SKM-1 (cell line): ENCODE data around the gene FAM217A.
"Not testable (repeated sequence)": the region's sequence is repeated elsewhere in the genome, so short reads cannot be mapped to it uniquely, and the experiment has no call there.

Experiments
- DNase-seq: peaks from one replicate; lab custom pipeline; 2025; ENCODE audit not compliant: unreplicated experiment; lab: John Stamatoyannopoulos, UW

The FAM217A gene, protein sequence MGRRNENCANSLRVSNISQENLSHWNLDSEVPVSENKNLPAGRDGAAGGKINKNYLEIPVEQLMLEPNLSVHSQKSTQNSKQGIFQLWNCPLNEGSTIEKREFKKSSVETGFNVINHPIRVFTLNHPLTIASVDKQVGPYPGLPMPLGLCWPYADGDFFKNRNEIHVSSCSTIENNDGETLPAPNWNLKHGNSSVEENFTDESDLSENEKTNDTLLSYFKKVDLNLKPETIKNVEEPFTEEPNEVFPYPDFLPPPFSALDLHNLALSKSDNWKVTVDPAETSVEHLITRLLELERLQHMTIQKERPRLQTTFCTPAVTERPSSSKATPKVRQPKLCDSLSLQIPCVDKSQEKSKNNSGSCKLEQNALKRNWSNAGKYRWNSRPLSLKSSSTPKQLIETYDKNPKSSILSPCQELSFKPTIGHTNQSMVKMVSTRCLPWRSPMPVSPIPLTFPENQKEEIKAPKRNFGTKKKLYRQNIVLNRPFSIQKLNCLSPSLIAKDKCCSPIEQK

GRCh38 chr6:4078691-4079471, at the start of gene FAM217A:
Gene FAM217A, minus strand, starts transcription at chr6:4079137. Its CDS starts 1,723 bp downstream, at chr6:4077414.
- no peak for DNase-seq

- DNase-seq, result no peak
Measured at GRCh38 chr6:4128072-4128471, 49.1 kb upstream of the FAM217A start.

DNA sequence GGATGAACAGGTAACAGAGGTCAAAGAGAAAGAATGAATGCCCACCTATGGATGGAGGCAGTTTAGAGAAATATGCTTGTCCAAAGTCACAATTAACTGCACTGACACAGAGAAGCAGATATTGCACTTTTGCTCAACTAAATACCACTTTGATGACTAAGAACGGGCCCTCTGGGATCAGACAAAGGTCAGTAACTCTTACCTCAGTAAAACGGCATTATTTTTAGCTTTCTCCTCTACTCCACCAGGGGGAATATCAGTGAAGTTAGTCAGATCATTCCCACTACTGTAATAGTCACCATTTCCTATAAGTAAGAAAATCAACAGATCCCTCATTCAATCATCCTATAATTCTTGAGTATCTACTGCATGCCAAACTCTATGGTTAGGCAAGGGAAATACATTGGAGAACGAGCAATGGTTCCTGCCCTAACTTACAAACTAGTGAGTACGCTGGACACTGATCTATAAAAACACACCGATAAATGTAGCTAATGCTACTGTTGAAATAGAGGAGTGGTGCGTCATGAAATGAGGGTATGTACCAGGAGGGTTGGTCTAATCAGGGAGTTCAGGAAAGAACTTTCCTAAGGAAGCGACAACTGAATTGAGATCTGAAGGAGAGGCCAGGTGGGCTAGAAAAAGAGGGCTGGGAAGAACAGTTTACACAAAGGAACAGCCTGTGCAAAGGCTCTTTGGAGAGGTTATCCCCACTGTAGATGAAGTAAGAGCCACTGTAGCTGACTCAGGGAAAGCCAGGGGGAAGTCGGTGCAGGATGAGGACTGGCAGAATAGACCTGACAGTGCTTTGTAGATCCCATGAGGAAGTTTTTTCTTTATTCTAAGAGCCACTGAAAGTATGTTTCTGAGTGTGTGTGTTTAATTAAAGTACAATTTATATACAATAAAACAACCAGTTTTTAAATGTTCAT, 47.3 kb upstream of the FAM217A start:
- DNase-seq, result no peak

GRCh38 chr6:4125500-4125899, 46.6 kb upstream of the FAM217A start:
- DNase-seq, result no peak

DNA sequence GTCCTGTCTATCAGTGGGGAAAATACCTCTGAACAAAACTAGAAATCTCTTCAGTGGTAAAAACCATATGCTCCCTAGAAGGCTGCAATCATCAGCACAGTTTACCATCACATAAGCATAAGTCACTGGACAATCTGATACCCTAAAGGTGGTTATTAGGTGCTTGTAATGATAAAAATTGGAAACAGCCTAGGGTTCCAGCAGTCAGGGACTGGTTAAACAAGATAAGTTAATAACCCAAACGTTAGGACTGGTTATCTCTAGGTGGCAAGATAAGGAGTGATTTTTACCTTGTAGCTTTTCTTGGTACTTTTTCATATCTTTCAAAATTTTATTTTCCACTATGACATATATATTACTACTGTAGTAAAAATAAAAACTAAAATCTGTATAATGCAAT, 45.4 kb upstream of the FAM217A start:
- no peak for DNase-seq

GRCh38 chr6:4115741-4116140, 36.8 kb upstream of the FAM217A start:
- no peak for DNase-seq

- DNase-seq, result no peak
Measured at GRCh38 chr6:4114123-4114522, 35.2 kb upstream of the FAM217A start.

DNA sequence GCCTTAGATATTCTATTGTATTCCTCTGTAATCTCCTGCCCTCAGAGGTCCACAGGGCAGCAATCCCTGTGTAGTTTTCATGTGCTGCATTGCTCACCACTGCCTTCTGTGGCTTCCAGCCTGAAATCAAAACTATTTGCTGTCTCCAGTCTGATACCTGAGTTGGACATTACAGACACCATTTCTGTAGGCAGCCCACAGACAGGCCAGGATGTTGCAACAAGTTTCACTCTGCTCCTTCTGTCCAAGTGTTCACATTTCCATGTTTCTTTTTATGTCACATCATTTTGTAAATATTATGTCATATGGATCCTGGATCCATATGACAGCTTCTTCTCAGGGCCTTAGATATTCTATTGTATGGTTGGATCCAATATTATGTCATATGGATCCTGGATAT, 34.7 kb upstream of the FAM217A start:
- no peak for DNase-seq

DNA sequence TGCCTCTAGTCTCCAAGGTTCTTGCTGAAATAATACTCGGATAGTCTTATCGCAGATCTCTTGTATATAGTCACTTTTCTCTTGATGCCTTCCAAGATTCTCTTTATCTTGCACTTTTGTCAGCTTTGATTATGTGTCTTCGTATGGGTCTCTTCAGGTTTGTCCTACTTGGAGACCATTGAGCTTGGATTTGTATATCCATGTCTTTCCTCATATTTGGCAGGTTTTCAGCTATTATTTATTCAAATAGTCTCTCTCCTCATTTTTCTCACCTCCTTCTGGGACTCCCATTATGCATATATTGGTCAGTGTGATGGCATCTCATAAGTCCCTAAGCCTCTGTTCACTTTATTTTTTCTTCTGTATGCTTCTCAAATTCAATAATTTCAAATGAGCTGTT, 33.4 kb upstream of the FAM217A start:
- no peak for DNase-seq

GRCh38 chr6:4109363-4109815, 30.5 kb upstream of the FAM217A start:
- DNase-seq, result not testable (repeated sequence)

DNA sequence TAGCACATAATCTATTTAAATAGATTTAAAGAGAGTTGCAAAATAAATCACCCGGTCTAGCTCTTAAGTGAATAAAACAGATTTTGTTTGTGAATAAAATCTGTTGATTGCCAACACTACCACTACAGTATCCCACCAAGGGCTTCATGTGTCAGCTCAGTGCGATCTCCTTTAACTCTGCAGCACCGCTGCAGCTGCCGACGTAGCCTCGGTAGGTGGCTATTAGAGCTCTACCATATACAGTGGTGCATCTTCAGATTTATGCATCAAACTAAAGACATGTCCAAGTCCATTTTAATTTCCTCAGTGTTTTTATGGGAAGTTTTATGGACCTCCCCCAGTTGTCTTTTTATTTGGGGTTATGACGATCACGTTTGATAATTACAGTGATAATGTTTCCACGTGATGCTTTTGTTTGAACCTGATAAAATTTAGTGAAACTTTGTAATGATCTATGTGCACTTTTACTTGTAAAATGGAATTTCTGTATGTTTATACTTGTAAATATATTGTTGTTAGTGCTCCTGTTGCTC, 29.7 kb upstream of the FAM217A start:
- no peak for DNase-seq

- no peak for DNase-seq
Measured at GRCh38 chr6:4107873-4108272, 28.9 kb upstream of the FAM217A start.

- no peak for DNase-seq
Measured at GRCh38 chr6:4105980-4106536, 27.1 kb upstream of the FAM217A start.

GRCh38 chr6:4103929-4104328, 25.0 kb upstream of the FAM217A start:
- DNase-seq, result no peak

- DNase-seq, result no peak
Measured at GRCh38 chr6:4102687-4103244, 23.8 kb upstream of the FAM217A start.

DNA sequence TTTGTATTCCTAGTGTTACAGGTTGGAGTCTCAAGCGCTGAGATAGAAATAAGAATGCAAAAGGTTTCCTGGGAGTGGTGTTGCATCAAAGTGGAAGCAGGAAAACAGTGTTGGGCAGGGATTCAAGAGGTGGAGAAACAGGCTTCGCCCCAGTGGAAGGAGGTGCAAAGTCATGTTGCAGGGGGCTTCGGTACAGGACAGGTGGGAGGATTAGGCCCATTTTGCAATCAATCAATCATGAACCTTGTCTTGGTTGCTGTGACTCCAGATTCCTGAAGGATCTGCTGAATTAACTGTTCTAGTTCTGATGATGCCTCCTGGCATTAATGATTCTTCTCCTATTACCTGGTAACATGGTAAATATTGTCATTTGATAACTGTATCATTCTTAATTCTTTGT, 22.4 kb upstream of the FAM217A start:
- no peak for DNase-seq

DNA sequence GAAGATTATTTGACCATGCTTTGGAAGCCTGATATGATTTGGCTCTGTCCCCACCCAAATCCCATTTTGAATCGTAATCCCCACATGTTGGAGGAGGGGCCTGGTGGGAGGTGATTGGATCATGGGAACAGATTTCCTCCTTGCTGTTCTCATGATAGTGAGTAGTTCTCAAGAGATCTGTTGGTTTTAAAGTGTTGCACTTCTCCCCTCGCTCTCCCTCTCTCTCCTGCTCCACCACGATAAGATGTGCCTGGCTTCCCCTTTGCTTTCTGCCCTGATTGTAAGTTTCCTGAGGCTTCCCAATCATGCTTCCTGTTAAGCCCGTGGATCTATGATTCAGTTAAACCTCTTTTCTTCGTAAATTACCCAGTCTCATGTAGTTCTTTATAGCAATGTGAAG, 21.7 kb upstream of the FAM217A start:
- no peak for DNase-seq

DNA sequence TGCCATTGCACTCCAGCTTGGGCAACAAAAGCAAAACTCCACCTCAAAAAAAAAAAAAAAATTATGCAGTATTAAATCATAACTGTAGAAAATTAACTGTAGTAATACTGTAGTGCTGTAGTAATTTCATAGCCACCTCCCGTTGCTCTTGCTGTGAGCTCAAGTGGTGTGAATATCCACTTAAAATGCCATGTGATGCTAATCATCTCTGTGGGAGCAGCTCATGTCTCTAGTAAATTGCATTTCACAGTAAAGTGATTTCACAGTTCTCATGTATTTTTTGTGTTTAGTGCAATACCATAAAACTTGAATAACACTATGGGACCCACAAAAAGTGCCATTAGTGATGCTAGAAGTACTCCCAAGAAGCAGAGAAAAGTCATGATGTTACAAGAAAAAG, 14.4 kb upstream of the FAM217A start:
- no peak for DNase-seq

DNA sequence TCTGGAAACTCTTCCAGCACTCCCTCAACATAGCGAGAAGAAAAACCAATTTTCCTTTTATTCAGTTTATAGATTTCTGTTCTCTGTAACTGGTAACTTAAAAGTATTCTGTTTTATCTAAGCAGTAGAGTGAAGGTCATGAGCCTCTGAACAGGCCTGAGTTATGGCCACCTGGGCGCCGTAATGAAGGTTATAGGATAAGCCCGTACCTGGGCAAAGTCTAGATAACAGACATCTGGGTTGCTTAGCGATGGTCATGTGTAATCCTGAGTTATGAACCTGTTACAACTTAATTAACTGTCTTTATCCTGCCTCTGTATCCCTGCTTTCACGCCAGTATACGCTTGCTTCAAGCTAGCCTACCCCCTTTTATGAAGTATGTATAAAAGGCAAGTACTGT, 13.0 kb upstream of the FAM217A start:
- no peak for DNase-seq

DNA sequence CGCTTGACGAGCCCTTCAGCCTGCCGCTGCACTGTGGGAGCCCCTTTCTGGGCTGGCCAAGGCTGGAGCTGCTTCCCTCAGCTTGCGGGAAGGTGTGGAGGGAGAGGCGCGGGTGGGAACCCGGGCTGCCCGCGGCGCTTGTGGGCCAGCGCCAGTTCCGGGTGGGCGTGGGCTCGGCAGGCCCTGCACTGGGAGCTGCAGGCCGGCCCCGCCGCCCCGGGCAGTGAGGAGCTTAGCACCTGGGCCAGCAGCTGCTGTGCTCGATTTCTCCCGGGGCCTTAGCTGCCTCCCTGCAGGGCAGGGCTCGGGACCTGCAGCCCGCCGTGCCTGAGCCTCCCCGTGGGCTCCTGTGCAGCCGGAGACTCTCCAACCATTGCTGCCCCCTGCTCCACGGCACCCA, 11.1 kb upstream of the FAM217A start:
- not testable (repeated sequence) for DNase-seq
